ENCODE data around the gene E2F3.

E2F3 gene

GRCh38 chr6:20408851-20409250 lies 7.2 kb downstream of the E2F3 start:
- no peaks in the 10 kb centered on the region for H3K27me3 ChIP-seq (replicated peaks in 2 of 5; ENCODE audit: control insufficient read depth in 4 of 5, insufficient read depth in 5 of 5, low read length in 4 of 5)
- peaks cover 39 to 96% (median 75%) of the 10 kb centered on the region in 4 experiments for H3K4me1 ChIP-seq (ENCODE audit: control extremely low read depth in 1 of 4, control insufficient read depth in 4 of 4, insufficient read depth in 4 of 4, low read length in 3 of 4)
- peaks cover 0 to 45% (median 2%) of the 10 kb centered on the region in 4 experiments for H3K36me3 ChIP-seq (ENCODE audit: control insufficient read depth in 4 of 4, insufficient read depth in 4 of 4, low read length in 3 of 4)
- H3K4me3 ChIP-seq (ENCODE audit: control insufficient read depth in 1 of 7, extremely low read depth in 1 of 7, insufficient read depth in 4 of 7, low read depth in 2 of 7, low read length in 6 of 7): peak overlapping the region in 2 of 7 experiments; percentile 1 to 69
- WGBS (ENCODE audit: insufficient coverage): 96% methylated on average over 3 of the region's 4 CpGs
- peak overlapping the region; percentile 46 to 83 for H3K27ac ChIP-seq (ENCODE audit: insufficient read depth in 1 of 2, low read depth in 1 of 2, low read length in 2 of 2, poor library complexity in 1 of 2, severe bottlenecking in 2 of 2)
- no peaks in the 10 kb centered on the region for H3K9me3 ChIP-seq (ENCODE audit: control extremely low read depth in 1 of 5, control insufficient read depth in 4 of 5, insufficient read depth in 2 of 5, low read depth in 1 of 5, low read length in 4 of 5)
- CTCF ChIA-PET: interaction anchor here (1.1 to 1.8 kb wide), 2 partner anchors 9 to 38 kb away, joined by 6 to 7 read pairs; no protein-coding TSS in a partner anchor
- POLR2A ChIA-PET: interaction anchor here (1.6 kb wide), 1 partner anchor 9 kb away, joined by 4 read pairs; no protein-coding TSS in a partner anchor
- DNase-seq: no peak

- peak; percentile 68 to 92 (median 84) for DNase-seq
- Histone ChIP-seq H3K36me3 (ENCODE audit: control insufficient read depth in 4 of 4, insufficient read depth in 4 of 4, low read length in 3 of 4) (peaks cover 0 to 49% (median 2%) of the 10 kb centered on the region in 4 experiments), H3K4me1 (ENCODE audit: control extremely low read depth in 1 of 4, control insufficient read depth in 4 of 4, insufficient read depth in 4 of 4, low read length in 3 of 4) (peaks cover 39 to 95% (median 74%) of the 10 kb centered on the region in 4 experiments), H3K27me3 (replicated peaks in 2 of 5; ENCODE audit: control insufficient read depth in 4 of 5, insufficient read depth in 5 of 5, low read length in 4 of 5) (no peaks in the 10 kb centered on the region), H3K4me3 (ENCODE audit: control insufficient read depth in 1 of 7, extremely low read depth in 1 of 7, insufficient read depth in 4 of 7, low read depth in 2 of 7, low read length in 6 of 7) (peak overlapping the region in 6 of 7 experiments; percentile 20 to 69 (median 50)), H3K27ac (ENCODE audit: insufficient read depth in 1 of 2, low read depth in 1 of 2, low read length in 2 of 2, poor library complexity in 1 of 2, severe bottlenecking in 2 of 2) (peak overlapping the region; percentile 46 to 83), H3K9me3 (ENCODE audit: control extremely low read depth in 1 of 5, control insufficient read depth in 4 of 5, insufficient read depth in 2 of 5, low read depth in 1 of 5, low read length in 4 of 5) (no peaks in the 10 kb centered on the region)
- WGBS (ENCODE audit: insufficient coverage): 0% methylated on average over 4 of the region's 6 CpGs
- ChIA-PET CTCF (interaction anchor here (0.9 to 1.6 kb wide), 11 partner anchors 9 to 82 kb away, joined by 3 to 8 read pairs (median 4); no protein-coding TSS in a partner anchor), POLR2A (interaction anchor here (1.6 kb wide), 1 partner anchor 8 kb away, joined by 4 read pairs; no protein-coding TSS in a partner anchor)
These were observed 7.8 kb downstream of the E2F3 start for GRCh38 chr6:20409427-20409971.

GRCh38 chr6:20411544-20411943 lies 9.9 kb downstream of the E2F3 start:
- Histone ChIP-seq H3K9me3 (ENCODE audit: control extremely low read depth in 1 of 5, control insufficient read depth in 4 of 5, insufficient read depth in 2 of 5, low read depth in 1 of 5, low read length in 4 of 5) (no peaks in the 10 kb centered on the region), H3K4me1 (ENCODE audit: control extremely low read depth in 1 of 4, control insufficient read depth in 4 of 4, insufficient read depth in 4 of 4, low read length in 3 of 4) (peaks cover 33 to 95% (median 76%) of the 10 kb centered on the region in 4 experiments), H3K27ac (ENCODE audit: insufficient read depth in 1 of 2, low read depth in 1 of 2, low read length in 2 of 2, poor library complexity in 1 of 2, severe bottlenecking in 2 of 2) (peak overlapping the region; percentile 46 to 83), H3K36me3 (ENCODE audit: control insufficient read depth in 4 of 4, insufficient read depth in 4 of 4, low read length in 3 of 4) (peaks cover 0 to 52% (median 0%) of the 10 kb centered on the region in 4 experiments), H3K27me3 (replicated peaks in 2 of 5; ENCODE audit: control insufficient read depth in 4 of 5, insufficient read depth in 5 of 5, low read length in 4 of 5) (no peaks in the 10 kb centered on the region), H3K4me3 (ENCODE audit: control insufficient read depth in 1 of 7, extremely low read depth in 1 of 7, insufficient read depth in 4 of 7, low read depth in 2 of 7, low read length in 6 of 7) (peak overlapping the region in 4 of 7 experiments; percentile 20 to 34 (median 26))
- ChIA-PET POLR2A (no interaction called here), CTCF (interaction anchor here (1.2 to 1.5 kb wide), 5 partner anchors 10 to 119 kb away, joined by 3 to 4 read pairs (median 4); no protein-coding TSS in a partner anchor)
- DNase-seq: peak in 1 of 3 donors; percentile 51
- 6% methylated on average over 8 of the region's 8 CpGs for WGBS (ENCODE audit: insufficient coverage)

GRCh38 chr6:20411953-20412681 lies 10.4 kb downstream of the E2F3 start:
- peaks cover 36 to 95% (median 78%) of the 10 kb centered on the region in 4 experiments for H3K4me1 ChIP-seq (ENCODE audit: control extremely low read depth in 1 of 4, control insufficient read depth in 4 of 4, insufficient read depth in 4 of 4, low read length in 3 of 4)
- WGBS (ENCODE audit: insufficient coverage): 94% methylated on average over 10 of the region's 12 CpGs
- peak overlapping the region in 3 of 7 experiments; percentile 20 to 34 (median 26) for H3K4me3 ChIP-seq (ENCODE audit: control insufficient read depth in 1 of 7, extremely low read depth in 1 of 7, insufficient read depth in 4 of 7, low read depth in 2 of 7, low read length in 6 of 7)
- no peaks in the 10 kb centered on the region for H3K9me3 ChIP-seq (ENCODE audit: control extremely low read depth in 1 of 5, control insufficient read depth in 4 of 5, insufficient read depth in 2 of 5, low read depth in 1 of 5, low read length in 4 of 5)
- H3K27me3 ChIP-seq (replicated peaks in 2 of 5; ENCODE audit: control insufficient read depth in 4 of 5, insufficient read depth in 5 of 5, low read length in 4 of 5): no peaks in the 10 kb centered on the region
- ChIA-PET CTCF (interaction anchor here (0.6 to 2.3 kb wide), 7 partner anchors 8 to 116 kb away, joined by 3 to 11 read pairs (median 4); no protein-coding TSS in a partner anchor), POLR2A (no interaction called here)
- H3K36me3 ChIP-seq (ENCODE audit: control insufficient read depth in 4 of 4, insufficient read depth in 4 of 4, low read length in 3 of 4): peaks cover 0 to 46% (median 0%) of the 10 kb centered on the region in 4 experiments
- peak overlapping the region; percentile 46 to 83 for H3K27ac ChIP-seq (ENCODE audit: insufficient read depth in 1 of 2, low read depth in 1 of 2, low read length in 2 of 2, poor library complexity in 1 of 2, severe bottlenecking in 2 of 2)
- no peak for DNase-seq

- Histone ChIP-seq H3K27me3 (replicated peaks in 2 of 5; ENCODE audit: control insufficient read depth in 4 of 5, insufficient read depth in 5 of 5, low read length in 4 of 5) (no peaks in the 10 kb centered on the region), H3K4me3 (ENCODE audit: control insufficient read depth in 1 of 7, extremely low read depth in 1 of 7, insufficient read depth in 4 of 7, low read depth in 2 of 7, low read length in 6 of 7) (no peak overlapping the region)
- CTCF ChIA-PET: interaction anchor here (0.6 to 2.3 kb wide), 4 partner anchors 8 to 61 kb away, joined by 3 to 11 read pairs (median 4); no protein-coding TSS in a partner anchor
These were observed 11.0 kb downstream of the E2F3 start for GRCh38 chr6:20412682-20413073.

GRCh38 chr6:20413826-20414225 lies 12.1 kb downstream of the E2F3 start:
- ChIA-PET POLR2A (interaction anchor here (0.7 kb wide), 1 partner anchor 58 kb away, joined by 3 read pairs; no protein-coding TSS in a partner anchor), CTCF (interaction anchor here (0.8 to 2.3 kb wide), 3 partner anchors 9 to 13 kb away, joined by 3 to 11 read pairs (median 5); no protein-coding TSS in a partner anchor)
- H3K27ac ChIP-seq (ENCODE audit: insufficient read depth in 1 of 2, low read depth in 1 of 2, low read length in 2 of 2, poor library complexity in 1 of 2, severe bottlenecking in 2 of 2): peak overlapping the region in 1 of 2 experiments; percentile 55
- no peaks in the 10 kb centered on the region for H3K9me3 ChIP-seq (ENCODE audit: control extremely low read depth in 1 of 5, control insufficient read depth in 4 of 5, insufficient read depth in 2 of 5, low read depth in 1 of 5, low read length in 4 of 5)
- no peak overlapping the region for H3K4me3 ChIP-seq (ENCODE audit: control insufficient read depth in 1 of 7, extremely low read depth in 1 of 7, insufficient read depth in 4 of 7, low read depth in 2 of 7, low read length in 6 of 7)
- peaks cover 34 to 93% (median 81%) of the 10 kb centered on the region in 4 experiments for H3K4me1 ChIP-seq (ENCODE audit: control extremely low read depth in 1 of 4, control insufficient read depth in 4 of 4, insufficient read depth in 4 of 4, low read length in 3 of 4)
- no peaks in the 10 kb centered on the region for H3K27me3 ChIP-seq (replicated peaks in 2 of 5; ENCODE audit: control insufficient read depth in 4 of 5, insufficient read depth in 5 of 5, low read length in 4 of 5)
- WGBS (ENCODE audit: insufficient coverage): 100% methylated on average over 1 of the region's 3 CpGs
- H3K36me3 ChIP-seq (ENCODE audit: control insufficient read depth in 4 of 4, insufficient read depth in 4 of 4, low read length in 3 of 4): peaks cover 0 to 36% (median 0%) of the 10 kb centered on the region in 4 experiments
- no peak for DNase-seq

More at GRCh38 chr6:20412682-20413073, 11.0 kb downstream of the E2F3 start:
- DNase-seq: no peak
- Histone ChIP-seq H3K27ac (ENCODE audit: insufficient read depth in 1 of 2, low read depth in 1 of 2, low read length in 2 of 2, poor library complexity in 1 of 2, severe bottlenecking in 2 of 2) (peak overlapping the region in 1 of 2 experiments; percentile 83), H3K9me3 (ENCODE audit: control extremely low read depth in 1 of 5, control insufficient read depth in 4 of 5, insufficient read depth in 2 of 5, low read depth in 1 of 5, low read length in 4 of 5) (no peaks in the 10 kb centered on the region), H3K4me1 (ENCODE audit: control extremely low read depth in 1 of 4, control insufficient read depth in 4 of 4, insufficient read depth in 4 of 4, low read length in 3 of 4) (peaks cover 35 to 93% (median 81%) of the 10 kb centered on the region in 4 experiments), H3K36me3 (ENCODE audit: control insufficient read depth in 4 of 4, insufficient read depth in 4 of 4, low read length in 3 of 4) (peaks cover 0 to 44% (median 0%) of the 10 kb centered on the region in 4 experiments)
- POLR2A ChIA-PET: no interaction called here
- WGBS (ENCODE audit: insufficient coverage): 100% methylated on average over 1 of the region's 5 CpGs

Data from common myeloid progenitor, CD34-positive (primary cell).